Fibroblast of the aortic adventitia (primary cell): ENCODE measurements around the gene SELENON. TPM values are rescaled to one million over a fixed set of nuclear protein-coding genes. Genes with fewer than 3 reads are reported as not detected.
A peak's percentile ranks its signal among the peaks of the same experiment; 100 is the strongest.

Source experiments
- DNase-seq: peaks from one replicate; pipeline ENCODE4 v3.0.0-alpha.2; 2010; ENCODE audit warnings: low read depth
- H3K4me3 ChIP-seq: 2 replicates; pipeline ENCODE4 v1.5.1; 2011; ENCODE audit warnings: low read depth, mild to moderate bottlenecking, control low read depth, low read length, moderate library complexity
- CTCF ChIP-seq: IDR thresholded peaks from 2 replicates; pipeline ENCODE4 v1.5.1; 2011; ENCODE audit warnings: mild to moderate bottlenecking, low read length, control low read depth, inconsistent platforms; ENCODE audit not compliant: insufficient read depth
- total RNA-seq: library from RNA; depleted of rRNA; stranded (reverse); fragments of >200 nt; gene quantifications from 2 replicates; pipeline ENCODE4 v1.2.3, GENCODE V29; 2012; ENCODE audit warnings: low replicate concordance

Gene SELENON
- total RNA-seq, 1 donor = 35.0 TPM

- peak; percentile 36 for DNase-seq
- no peak overlapping the region for H3K4me3 ChIP-seq
- TF ChIP-seq CTCF = no peak
Observed at GRCh38 chr1:25793585-25794170, 6.3 kb upstream of the SELENON start.

- H3K4me3 ChIP-seq = no peak overlapping the region
- no peak for DNase-seq
- TF ChIP-seq CTCF = no peak
Observed at GRCh38 chr1:25794325-25794724, 5.7 kb upstream of the SELENON start.

GRCh38 chr1:25795211-25795610 is 4.8 kb upstream of the SELENON start:
- no peak for DNase-seq
- TF ChIP-seq CTCF = no peak
- H3K4me3 ChIP-seq = no peak overlapping the region

GRCh38 chr1:25795946-25796810 is 3.8 kb upstream of the SELENON start:
- no peak for TF ChIP-seq CTCF
- H3K4me3 ChIP-seq = no peak overlapping the region
- DNase-seq = no peak

- peak; percentile 94 for TF ChIP-seq CTCF
Observed at GRCh38 chr1:25796811-25797458, 3.1 kb upstream of the SELENON start.

GRCh38 chr1:25797939-25798338 is 2.1 kb upstream of the SELENON start:
- peak; percentile 20 for DNase-seq
- no peak overlapping the region for H3K4me3 ChIP-seq
- TF ChIP-seq CTCF = peak; percentile 59

More at GRCh38 chr1:25796811-25797458, 3.1 kb upstream of the SELENON start:
- peak; percentile 81 for DNase-seq
- no peak overlapping the region for H3K4me3 ChIP-seq
